GM23248 (cell line): ENCODE data around the gene F10. TPM values are rescaled to one million over a fixed set of nuclear protein-coding genes. Genes with fewer than 3 reads are reported as not detected.
"Not testable (repeated sequence)": the region's sequence is repeated elsewhere in the genome, so short reads cannot be mapped to it uniquely, and the experiment has no call there.

Experiments used
- DNase-seq: peaks from one replicate; pipeline ENCODE4 v3.0.0-alpha.2; 2015
- H2AFZ ChIP-seq: fragments of 200-600 bp; sonication (generic); 2 replicates; pipeline ENCODE4 v1.6.1; 2016; ENCODE audit warnings: antibody characterized with exemption
- H3F3A ChIP-seq: fragments of 200-600 bp; sonication (generic); 2 replicates; pipeline ENCODE4 v1.6.1; 2016; ENCODE audit warnings: mild to moderate bottlenecking, antibody characterized with exemption, mixed run types; ENCODE audit not compliant: insufficient read depth
- H3K27ac ChIP-seq: fragments of 200-600 bp; sonication (generic); 2 replicates; pipeline ENCODE4 v1.5.1; 2016; ENCODE audit warnings: mild to moderate bottlenecking
- H3K27me3 ChIP-seq: fragments of 200-600 bp; sonication (generic); replicated peaks from 2 replicates; pipeline ENCODE4 v1.6.1; 2016; ENCODE audit warnings: mild to moderate bottlenecking; ENCODE audit not compliant: insufficient read depth
- H3K36me3 ChIP-seq: fragments of 200-600 bp; sonication (generic); 2 replicates; pipeline ENCODE4 v1.6.1; 2016; ENCODE audit warnings: low read depth, mild to moderate bottlenecking
- H3K4me1 ChIP-seq: fragments of 200-600 bp; sonication (generic); 2 replicates; pipeline ENCODE4 v1.6.1; 2016; ENCODE audit warnings: mild to moderate bottlenecking; ENCODE audit not compliant: insufficient read depth
- H3K4me2 ChIP-seq: fragments of 200-600 bp; sonication (generic); one replicate; pipeline ENCODE4 v1.6.1; 2016; ENCODE audit warnings: mild to moderate bottlenecking; ENCODE audit not compliant: unreplicated experiment
- H3K4me3 ChIP-seq: fragments of 200-600 bp; sonication (generic); 2 replicates; pipeline ENCODE4 v1.5.1; 2016; ENCODE audit warnings: mild to moderate bottlenecking
- H3K79me2 ChIP-seq: fragments of 200-600 bp; sonication (generic); 2 replicates; pipeline ENCODE4 v1.6.1; 2016; ENCODE audit warnings: mild to moderate bottlenecking; ENCODE audit not compliant: insufficient read depth
- H3K9ac ChIP-seq: fragments of 200-600 bp; sonication (generic); 2 replicates; pipeline ENCODE4 v1.6.1; 2016; ENCODE audit warnings: mild to moderate bottlenecking
- H3K9me2 ChIP-seq: fragments of 200-600 bp; sonication (generic); 2 replicates; pipeline ENCODE4 v1.6.1; 2016; ENCODE audit warnings: mixed run types, mild to moderate bottlenecking, moderate library complexity; ENCODE audit not compliant: insufficient read depth
- H3K9me3 ChIP-seq: fragments of 200-600 bp; sonication (generic); one replicate; pipeline ENCODE4 v1.6.1; 2017; ENCODE audit warnings: low read depth
- H4K20me1 ChIP-seq: fragments of 200-600 bp; sonication (generic); 2 replicates; pipeline ENCODE4 v1.6.0; 2016; ENCODE audit not compliant: insufficient read depth
- EZH2 ChIP-seq: fragments of 200-600 bp; sonication (generic); IDR thresholded peaks from 2 replicates; pipeline ENCODE4 v1.6.1; 2018; ENCODE audit warnings: antibody characterized with exemption, mild to moderate bottlenecking; ENCODE audit not compliant: insufficient read depth, poor library complexity, severe bottlenecking
- EZH2phosphoT487 ChIP-seq: fragments of 200-600 bp; sonication (generic); IDR thresholded peaks from 2 replicates; pipeline ENCODE4 v1.6.1; 2018; ENCODE audit warnings: antibody characterized with exemption, moderate library complexity, mild to moderate bottlenecking, low read depth; ENCODE audit not compliant: insufficient read depth
- WGBS, 2 experiments: methylation state at CpG; one replicate each; pipeline ENCODE4 v1.1.6; 2015 to 2017; ENCODE audit warnings: low lambda C conversion rate in 2 of 2, low coverage in 1 of 2; ENCODE audit errors: missing lambda C conversion rate in 2 of 2; 5-methylcytosine and 5-hydroxymethylcytosine counted together
- in situ Hi-C: fragments of 300-500 bp; cut with MboI; formaldehyde crosslinking; loops from 2 replicates; pipeline ENCODE4 v1.15.0; 2020
- polyA plus RNA-seq: library from polyadenylated mRNA; unstranded; fragments of >200 nt; fragmentation: Nextera tagmentation; extraction: Ambion mirVana; gene quantifications from 2 replicates; pipeline ENCODE4 v1.2.1, GENCODE V29; 2016
- total RNA-seq: library from RNA; depleted of rRNA; stranded (reverse); fragments of >200 nt; shearing (Covaris generic); gene quantifications from 2 replicates; pipeline ENCODE4 v1.2.3, GENCODE V29; 2014

The F10 gene
- total and polyA plus RNA-seq, 2 experiments from 2014 or later, result 7.8 to 9.1 TPM

- no peak overlapping the region for H3K4me2 ChIP-seq
- 51% methylated on average over 27 of the region's 27 CpGs for WGBS, 2 experiments
- no peak for DNase-seq
- no peak overlapping the region for H3K4me3 ChIP-seq
- no peak for TF ChIP-seq EZH2phosphoT487
- TF ChIP-seq EZH2, result no peak
- no peaks in the 10 kb centered on the region for H3K9me2 ChIP-seq
- no peaks in the 10 kb centered on the region for H4K20me1 ChIP-seq
- peaks cover 4% of the 10 kb centered on the region; the same call in 1 of the 2 replicates for H3K27me3 ChIP-seq
- H3F3A ChIP-seq, result no peaks in the 10 kb centered on the region
- no peaks in the 10 kb centered on the region for H3K36me3 ChIP-seq
- H3K4me1 ChIP-seq, result no peaks in the 10 kb centered on the region
- H3K79me2 ChIP-seq, result no peaks in the 10 kb centered on the region
- no peak overlapping the region for H3K9ac ChIP-seq
- no peaks in the 10 kb centered on the region for H3K9me3 ChIP-seq
- in situ Hi-C loops, result no loop called here
- no peak overlapping the region for H3K27ac ChIP-seq
- no peak overlapping the region for H2AFZ ChIP-seq
Measured at GRCh38 chr13:113078902-113079780, 43.5 kb upstream of the F10 start.

- H3K36me3 ChIP-seq, H3K9ac ChIP-seq, H3K27ac ChIP-seq, DNase-seq, H3K4me3 ChIP-seq, H2AFZ ChIP-seq, H3K4me2 ChIP-seq, in situ Hi-C loops, H4K20me1 ChIP-seq, H3K9me3 ChIP-seq, H3K79me2 ChIP-seq, H3K27me3 ChIP-seq, H3F3A ChIP-seq, H3K9me2 ChIP-seq, H3K4me1 ChIP-seq: not testable (repeated sequence)
- 55 to 73% methylated on average over 3 to 8 of the region's 9 CpGs for WGBS, 2 experiments
Measured at GRCh38 chr13:113079781-113080080, 42.9 kb upstream of the F10 start.

GRCh38 chr13:113080361-113080831, 42.2 kb upstream of the F10 start:
- H3K4me1 ChIP-seq, result no peaks in the 10 kb centered on the region
- H2AFZ ChIP-seq, result no peak overlapping the region
- H3K4me3 ChIP-seq, result no peak overlapping the region
- in situ Hi-C loops, result no loop called here
- H3K9ac ChIP-seq, result no peak overlapping the region
- 48% methylated on average over 17 to 18 of the region's 18 CpGs for WGBS, 2 experiments
- no peaks in the 10 kb centered on the region for H3K79me2 ChIP-seq
- no peaks in the 10 kb centered on the region for H3K9me2 ChIP-seq
- no peak for DNase-seq
- no peaks in the 10 kb centered on the region for H4K20me1 ChIP-seq
- H3K4me2 ChIP-seq, result no peak overlapping the region
- no peaks in the 10 kb centered on the region for H3F3A ChIP-seq
- peaks cover 6% of the 10 kb centered on the region; the same call in 1 of the 2 replicates for H3K27me3 ChIP-seq
- H3K9me3 ChIP-seq, result no peaks in the 10 kb centered on the region
- no peaks in the 10 kb centered on the region for H3K36me3 ChIP-seq
- TF ChIP-seq EZH2 (no peak), EZH2phosphoT487 (no peak)
- no peak overlapping the region for H3K27ac ChIP-seq

GRCh38 chr13:113080901-113081521, 41.6 kb upstream of the F10 start:
- Histone ChIP-seq H3K27me3 (peaks cover 6% of the 10 kb centered on the region; the same call in 1 of the 2 replicates), H3K9me2 (no peaks in the 10 kb centered on the region), H3K79me2 (no peaks in the 10 kb centered on the region), H3K36me3 (no peaks in the 10 kb centered on the region), H3K27ac (no peak overlapping the region), H3K9ac (no peak overlapping the region), H3K9me3 (no peaks in the 10 kb centered on the region), H3F3A (no peaks in the 10 kb centered on the region), H3K4me2 (no peak overlapping the region), H3K4me3 (no peak overlapping the region), H3K4me1 (no peaks in the 10 kb centered on the region), H4K20me1 (no peaks in the 10 kb centered on the region), H2AFZ (no peak overlapping the region)
- DNase-seq, result no peak
- in situ Hi-C loops, result no loop called here
- 62 to 66% methylated on average over 23 to 25 of the region's 25 CpGs for WGBS, 2 experiments
- no peak for TF ChIP-seq EZH2
- TF ChIP-seq EZH2phosphoT487, result no peak
